Ovary (tissue), 3 donors: ENCODE results near the gene ZNF236.

Source experiments
- EP300 ChIP-seq: sonication (generic); formaldehyde crosslinking; IDR thresholded peaks from one replicate; pipeline ENCODE4 v1.6.1; 2017; ENCODE audit warnings: antibody characterized with exemption
- POLR2A ChIP-seq: fragments of 450-650 bp; IDR thresholded peaks from one replicate; pipeline ENCODE4 v1.6.1; 2017; ENCODE audit warnings: antibody characterized with exemption, mild to moderate bottlenecking, moderate library complexity
- TF ChIP-seq, protein P1 (sequence below), 3 donors: fragments of 450-650 bp in 2 of 3; fragments of 200-600 bp in 1 of 3; IDR thresholded peaks; one replicate each; pipeline versions ENCODE4 v1.5.1 to v1.8.0; 2016 to 2022; ENCODE audit warnings: antibody characterized with exemption in 3 of 3, mild to moderate bottlenecking in 1 of 3
- donor health status: DM: no; HTN: no; CAD: no.

GRCh38 chr18:76880026-76880425, 57.7 kb downstream of the ZNF236 start:
- TF ChIP-seq, protein P1, sequence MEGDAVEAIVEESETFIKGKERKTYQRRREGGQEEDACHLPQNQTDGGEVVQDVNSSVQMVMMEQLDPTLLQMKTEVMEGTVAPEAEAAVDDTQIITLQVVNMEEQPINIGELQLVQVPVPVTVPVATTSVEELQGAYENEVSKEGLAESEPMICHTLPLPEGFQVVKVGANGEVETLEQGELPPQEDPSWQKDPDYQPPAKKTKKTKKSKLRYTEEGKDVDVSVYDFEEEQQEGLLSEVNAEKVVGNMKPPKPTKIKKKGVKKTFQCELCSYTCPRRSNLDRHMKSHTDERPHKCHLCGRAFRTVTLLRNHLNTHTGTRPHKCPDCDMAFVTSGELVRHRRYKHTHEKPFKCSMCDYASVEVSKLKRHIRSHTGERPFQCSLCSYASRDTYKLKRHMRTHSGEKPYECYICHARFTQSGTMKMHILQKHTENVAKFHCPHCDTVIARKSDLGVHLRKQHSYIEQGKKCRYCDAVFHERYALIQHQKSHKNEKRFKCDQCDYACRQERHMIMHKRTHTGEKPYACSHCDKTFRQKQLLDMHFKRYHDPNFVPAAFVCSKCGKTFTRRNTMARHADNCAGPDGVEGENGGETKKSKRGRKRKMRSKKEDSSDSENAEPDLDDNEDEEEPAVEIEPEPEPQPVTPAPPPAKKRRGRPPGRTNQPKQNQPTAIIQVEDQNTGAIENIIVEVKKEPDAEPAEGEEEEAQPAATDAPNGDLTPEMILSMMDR (IDR thresholded peaks at IDR 0.05) = no peak
- TF ChIP-seq POLR2A (no peak), EP300 (no peak)
